Measurements from ENCODE around the gene TSSC4.
"Not testable (repeated sequence)": the region's sequence is repeated elsewhere in the genome, so short reads cannot be mapped to it uniquely, and the experiment has no call there.

Gene TSSC4

GRCh38 chr11:2400069-2400761 lies at the start of gene TSSC4:
Gene TSSC4, plus strand, starts transcription at chr11:2400750. Its CDS starts 1,884 bp downstream, at chr11:2402634.
- DNase-seq (ENCODE audit: low read depth in 2 of 2), result peak; percentile 97 to 99

- no peak for DNase-seq (ENCODE audit: low read depth in 2 of 2)
These were observed 48.8 kb upstream of the TSSC4 start for GRCh38 chr11:2351701-2352100.

- no peak for DNase-seq (ENCODE audit: low read depth in 2 of 2)
These were observed 48.1 kb upstream of the TSSC4 start for GRCh38 chr11:2352420-2352819.

GRCh38 chr11:2355000-2355644 lies 45.4 kb upstream of the TSSC4 start:
- DNase-seq (ENCODE audit: low read depth in 2 of 2), result no peak

- DNase-seq (ENCODE audit: low read depth in 2 of 2), result no peak
These were observed 43.3 kb upstream of the TSSC4 start for GRCh38 chr11:2357246-2357645.

- not testable (repeated sequence) for DNase-seq (ENCODE audit: low read depth in 2 of 2)
These were observed 42.9 kb upstream of the TSSC4 start for GRCh38 chr11:2357651-2358050.

- DNase-seq (ENCODE audit: low read depth in 2 of 2), result no peak
These were observed 41.7 kb upstream of the TSSC4 start for GRCh38 chr11:2358754-2359442.

- DNase-seq (ENCODE audit: low read depth in 2 of 2), result no peak
These were observed 41.0 kb upstream of the TSSC4 start for GRCh38 chr11:2359557-2359956.

- DNase-seq (ENCODE audit: low read depth in 2 of 2), result no peak
These were observed 40.4 kb upstream of the TSSC4 start for GRCh38 chr11:2360081-2360642.

- no peak for DNase-seq (ENCODE audit: low read depth in 2 of 2)
These were observed 39.0 kb upstream of the TSSC4 start for GRCh38 chr11:2361565-2361964.

- no peak for DNase-seq (ENCODE audit: low read depth in 2 of 2)
These were observed 38.1 kb upstream of the TSSC4 start for GRCh38 chr11:2362414-2362813.

GRCh38 chr11:2363130-2363529 lies 37.4 kb upstream of the TSSC4 start:
- no peak for DNase-seq (ENCODE audit: low read depth in 2 of 2)

- no peak for DNase-seq (ENCODE audit: low read depth in 2 of 2)
These were observed 36.8 kb upstream of the TSSC4 start for GRCh38 chr11:2363577-2364370.

GRCh38 chr11:2364386-2364785 lies 36.2 kb upstream of the TSSC4 start:
- DNase-seq (ENCODE audit: low read depth in 2 of 2), result not testable (repeated sequence)

GRCh38 chr11:2365571-2366210 lies 34.9 kb upstream of the TSSC4 start:
- DNase-seq (ENCODE audit: low read depth in 2 of 2), result no peak

GRCh38 chr11:2366276-2366675 lies 34.3 kb upstream of the TSSC4 start:
- DNase-seq (ENCODE audit: low read depth in 2 of 2), result no peak

- no peak for DNase-seq (ENCODE audit: low read depth in 2 of 2)
These were observed 33.8 kb upstream of the TSSC4 start for GRCh38 chr11:2366733-2367132.

GRCh38 chr11:2367266-2368160 lies 33.0 kb upstream of the TSSC4 start:
- DNase-seq (ENCODE audit: low read depth in 2 of 2), result no peak

- no peak for DNase-seq (ENCODE audit: low read depth in 2 of 2)
These were observed 32.2 kb upstream of the TSSC4 start for GRCh38 chr11:2368178-2368850.

- no peak for DNase-seq (ENCODE audit: low read depth in 2 of 2)
These were observed 31.7 kb upstream of the TSSC4 start for GRCh38 chr11:2368851-2369180.

All from stimulated activated CD4-positive, alpha-beta T cell treated with anti-CD3 and anti-CD28 coated beads, Interleukin-4, amount 100 ng/mL, for 48 hours (primary cell).